Hepatocyte (in vitro differentiated cells): ENCODE measurements around the gene GNAO1. TPM values are rescaled to one million over a fixed set of nuclear protein-coding genes. Genes with fewer than 3 reads are reported as not detected.

Source experiments
- DNase-seq: peaks from one replicate; pipeline ENCODE4 v3.0.0-alpha.2; 2016; ENCODE audit warnings: low spot score
- H2AFZ ChIP-seq: fragments of 200-600 bp; sonication (generic); 2 replicates; pipeline ENCODE4 v1.6.0; 2016; ENCODE audit warnings: antibody characterized with exemption, mild to moderate bottlenecking
- H3K27ac ChIP-seq: fragments of 200-600 bp; sonication (generic); 2 replicates; pipeline ENCODE4 v1.5.1; 2016; ENCODE audit warnings: mild to moderate bottlenecking
- H3K27me3 ChIP-seq: fragments of 200-600 bp; sonication (generic); 2 replicates; pipeline ENCODE4 v1.6.1; 2016
- H3K36me3 ChIP-seq: fragments of 200-600 bp; sonication (generic); replicated peaks from 2 replicates; pipeline ENCODE4 v1.5.1; 2016; ENCODE audit warnings: low read depth; ENCODE audit not compliant: insufficient read depth
- H3K4me1 ChIP-seq: fragments of 200-600 bp; sonication (generic); 2 replicates; pipeline ENCODE4 v1.5.1; 2016; ENCODE audit warnings: mild to moderate bottlenecking, moderate library complexity; ENCODE audit not compliant: insufficient read depth
- H3K4me2 ChIP-seq: fragments of 200-600 bp; sonication (generic); 2 replicates; pipeline ENCODE4 v1.6.0; 2016
- H3K4me3 ChIP-seq: fragments of 200-600 bp; sonication (generic); 2 replicates; pipeline ENCODE4 v1.5.1; 2016; ENCODE audit warnings: mild to moderate bottlenecking
- H3K79me2 ChIP-seq: fragments of 200-600 bp; sonication (generic); 2 replicates; pipeline ENCODE4 v1.6.0; 2017; ENCODE audit warnings: mild to moderate bottlenecking
- H3K9me2 ChIP-seq: fragments of 200-600 bp; sonication (generic); replicated peaks from 2 replicates; pipeline ENCODE4 v1.6.0; 2017; ENCODE audit warnings: mild to moderate bottlenecking; ENCODE audit not compliant: insufficient read depth
- H3K9me3 ChIP-seq: fragments of 200-600 bp; sonication (generic); 2 replicates; pipeline ENCODE4 v1.5.1; 2016; ENCODE audit warnings: low read depth, mild to moderate bottlenecking
- H4K20me1 ChIP-seq: fragments of 200-600 bp; sonication (generic); 2 replicates; pipeline ENCODE4 v1.6.0; 2016; ENCODE audit warnings: mild to moderate bottlenecking; ENCODE audit not compliant: insufficient read depth, poor library complexity, severe bottlenecking
- CTCF ChIP-seq: fragments of 200-600 bp; sonication (generic); IDR thresholded peaks from 2 replicates; pipeline ENCODE4 v1.5.1; 2016; ENCODE audit warnings: antibody characterized with exemption, mild to moderate bottlenecking; ENCODE audit not compliant: poor library complexity
- EZH2 ChIP-seq: fragments of 200-600 bp; sonication (generic); IDR thresholded peaks from 2 replicates; pipeline ENCODE4 v1.6.1; 2016; ENCODE audit warnings: antibody characterized with exemption, mild to moderate bottlenecking, borderline replicate concordance
- EZH2phosphoT487 ChIP-seq: fragments of 200-600 bp; sonication (generic); IDR thresholded peaks from one replicate; pipeline ENCODE4 v1.6.1; 2018; ENCODE audit warnings: antibody characterized with exemption, mild to moderate bottlenecking, low read depth, moderate library complexity; ENCODE audit not compliant: unreplicated experiment, severe bottlenecking
- WGBS: methylation state at CpG from one replicate; pipeline ENCODE4 v1.1.6; 2016; ENCODE audit warnings: low lambda C conversion rate; ENCODE audit errors: missing lambda C conversion rate; 5-methylcytosine and 5-hydroxymethylcytosine counted together
- polyA plus RNA-seq: library from polyadenylated mRNA; unstranded; fragments of >200 nt; fragmentation: Nextera tagmentation; extraction: Ambion mirVana; gene quantifications from 2 replicates; pipeline ENCODE4 v1.2.1, GENCODE V29; 2016
- total RNA-seq: library from RNA; depleted of rRNA; stranded (reverse); fragments of >200 nt; gene quantifications from 2 replicates; pipeline ENCODE4 v1.2.3, GENCODE V29; 2014

The GNAO1 gene
- total and polyA plus RNA-seq, 2 experiments from 2014 or later, result 0.77 to 2.2 TPM

- no peaks in the 10 kb centered on the region for H4K20me1 ChIP-seq
- no peak overlapping the region for H2AFZ ChIP-seq
- no peaks in the 10 kb centered on the region for H3K4me1 ChIP-seq
- no peak overlapping the region for H3K27ac ChIP-seq
- DNase-seq, result no peak
- no peaks in the 10 kb centered on the region for H3K9me3 ChIP-seq
- 94% methylated on average over 16 of the region's 16 CpGs for WGBS
- no peak overlapping the region for H3K4me2 ChIP-seq
- no peaks in the 10 kb centered on the region for H3K79me2 ChIP-seq
- H3K4me3 ChIP-seq, result no peak overlapping the region
- no peak for TF ChIP-seq EZH2phosphoT487
- TF ChIP-seq EZH2, result no peak
- TF ChIP-seq CTCF, result no peak
- no peaks in the 10 kb centered on the region for H3K36me3 ChIP-seq
- no peaks in the 10 kb centered on the region for H3K27me3 ChIP-seq
- no peaks in the 10 kb centered on the region for H3K9me2 ChIP-seq
Measured at GRCh38 chr16:56349711-56350161, 158.4 kb downstream of the GNAO1 start.

- H3K4me1 ChIP-seq, result peaks cover 2% of the 10 kb centered on the region
- no peak overlapping the region for H3K4me3 ChIP-seq
- no peaks in the 10 kb centered on the region for H3K79me2 ChIP-seq
- no peak overlapping the region for H2AFZ ChIP-seq
- no peak overlapping the region for H3K4me2 ChIP-seq
- 90% methylated on average over 22 of the region's 22 CpGs for WGBS
- H3K27ac ChIP-seq, result no peak overlapping the region
- TF ChIP-seq CTCF (no peak), EZH2phosphoT487 (no peak), EZH2 (no peak)
- no peaks in the 10 kb centered on the region for H3K9me3 ChIP-seq
- no peaks in the 10 kb centered on the region for H3K36me3 ChIP-seq
- no peaks in the 10 kb centered on the region for H4K20me1 ChIP-seq
- no peaks in the 10 kb centered on the region for H3K27me3 ChIP-seq
- no peak for DNase-seq
- no peaks in the 10 kb centered on the region for H3K9me2 ChIP-seq
Measured at GRCh38 chr16:56350491-56351405, 159.5 kb downstream of the GNAO1 start.

- Histone ChIP-seq H3K9me2 (no peaks in the 10 kb centered on the region), H3K27me3 (no peaks in the 10 kb centered on the region), H3K4me1 (peaks cover 7% of the 10 kb centered on the region), H3K79me2 (no peaks in the 10 kb centered on the region), H3K27ac (no peak overlapping the region), H3K9me3 (no peaks in the 10 kb centered on the region), H3K4me2 (no peak overlapping the region), H2AFZ (no peak overlapping the region), H3K36me3 (no peaks in the 10 kb centered on the region), H3K4me3 (no peak overlapping the region), H4K20me1 (no peaks in the 10 kb centered on the region)
- TF ChIP-seq EZH2 (no peak), EZH2phosphoT487 (no peak), CTCF (no peak)
- no peak for DNase-seq
- 87% methylated on average over 6 of the region's 6 CpGs for WGBS
Measured at GRCh38 chr16:56351481-56351880, 160.2 kb downstream of the GNAO1 start.
